HG02623 (cell line): ENCODE measurements around the gene SLC36A3.
A peak's percentile ranks its signal among the peaks of the same experiment; 100 is the strongest.
"Not testable (repeated sequence)": the region's sequence is repeated elsewhere in the genome, so short reads cannot be mapped to it uniquely, and the experiment has no call there.

Experiments used
- ATAC-seq: cut with Tn5 transposase; IDR thresholded peaks from one replicate; pipeline ENCODE4 v1.9.1; 2021; ENCODE audit warnings: moderate library complexity; ENCODE audit not compliant: unreplicated experiment

The SLC36A3 gene

DNA sequence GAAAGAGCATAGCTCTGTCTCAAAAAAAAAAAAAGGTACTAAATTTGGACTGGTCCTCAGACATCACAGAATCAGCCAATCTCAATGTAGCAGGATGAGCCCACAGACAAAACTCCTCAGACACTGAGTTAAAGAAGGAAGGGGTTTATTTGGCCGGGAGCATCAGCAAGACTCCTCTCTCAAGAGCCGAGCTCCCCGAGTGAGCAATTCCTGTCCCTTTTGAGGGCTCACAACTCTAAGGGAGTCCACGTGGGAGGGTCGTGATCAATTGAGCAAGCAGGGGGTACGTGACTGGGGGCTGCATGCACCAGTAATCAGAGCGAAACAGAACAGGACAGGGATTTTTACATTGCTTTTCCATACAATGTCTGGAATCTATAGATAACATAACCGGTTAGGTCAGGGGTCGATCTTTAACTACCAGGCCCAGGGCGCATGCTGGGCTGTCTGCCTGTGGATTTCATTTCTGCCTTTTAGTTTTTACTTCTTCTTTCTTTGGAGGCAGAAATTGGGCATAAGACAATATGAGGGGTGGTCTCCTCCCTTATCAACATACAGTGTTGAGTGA lies 63.2 kb downstream of the SLC36A3 start:
- ATAC-seq = not testable (repeated sequence)

DNA sequence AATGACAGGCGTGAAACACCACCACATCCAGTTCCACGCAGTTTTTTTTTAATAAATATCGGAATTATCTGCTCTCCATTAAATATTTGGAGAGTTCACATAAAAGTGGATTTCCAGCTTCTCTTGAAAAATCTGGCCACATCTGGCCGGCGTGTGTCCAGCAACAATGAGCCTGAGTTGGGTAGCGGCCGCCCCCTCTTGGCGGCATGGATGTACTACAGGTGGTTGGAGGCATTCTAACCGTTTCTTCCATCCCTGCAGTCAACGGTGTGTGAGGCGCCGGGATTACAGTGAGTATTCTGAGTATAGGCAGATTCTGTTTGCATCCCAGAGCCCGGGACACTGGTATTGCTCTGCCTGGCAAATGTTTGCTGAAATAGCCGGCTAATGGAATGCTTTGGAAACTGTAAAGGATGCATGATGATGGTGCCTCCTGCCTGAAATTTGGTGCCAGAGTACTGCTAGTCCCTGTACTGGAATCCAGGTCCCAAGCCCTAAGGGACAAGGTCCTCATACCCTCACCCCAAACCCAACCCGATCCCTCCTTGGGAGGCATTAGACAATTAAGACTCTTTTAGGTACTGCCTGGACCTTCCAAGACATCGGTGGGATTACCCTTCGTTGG lies 64.2 kb downstream of the SLC36A3 start:
- ATAC-seq = peak; percentile 43

DNA sequence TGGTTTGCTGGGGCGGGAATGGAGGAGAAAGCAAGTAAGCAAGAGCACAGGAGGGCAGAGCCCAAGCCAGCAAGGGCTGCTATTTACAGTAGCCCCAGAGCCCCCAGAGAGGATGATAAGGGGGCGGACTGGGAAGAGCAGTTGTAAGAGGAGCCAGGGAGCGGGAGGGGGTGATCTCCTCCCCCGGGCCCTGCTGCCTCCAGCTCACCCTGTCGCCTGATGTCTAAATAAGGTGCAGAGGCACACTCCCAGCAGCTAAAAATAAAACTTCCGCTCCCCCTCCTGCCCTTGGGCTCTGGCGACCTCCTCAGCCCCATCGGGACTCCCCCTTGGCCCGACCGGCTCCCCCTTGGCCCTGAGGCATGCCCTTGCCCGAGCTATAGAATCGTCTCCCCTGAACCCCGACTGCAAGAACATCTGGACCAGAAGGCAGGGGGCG lies 65.2 kb downstream of the SLC36A3 start:
- ATAC-seq = peak; percentile 31

DNA sequence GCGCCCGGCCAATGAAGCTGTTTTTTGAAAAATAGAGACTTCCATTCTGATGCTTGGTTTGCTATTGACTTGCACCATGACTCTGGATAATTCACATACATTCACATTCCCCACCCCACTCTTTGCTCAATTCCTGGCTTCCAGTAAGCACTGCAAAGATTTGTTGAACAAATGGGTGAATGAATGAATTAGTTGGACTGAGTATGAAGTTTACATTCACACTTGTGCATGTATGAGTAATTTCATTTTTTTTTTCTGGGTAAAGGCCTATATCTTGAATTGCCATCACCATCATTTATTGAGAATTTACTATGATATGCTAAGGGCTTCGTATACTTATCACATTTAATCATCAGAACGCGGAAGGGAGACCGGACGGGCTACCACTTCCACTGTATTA lies 65.9 kb downstream of the SLC36A3 start:
- ATAC-seq = no peak

DNA sequence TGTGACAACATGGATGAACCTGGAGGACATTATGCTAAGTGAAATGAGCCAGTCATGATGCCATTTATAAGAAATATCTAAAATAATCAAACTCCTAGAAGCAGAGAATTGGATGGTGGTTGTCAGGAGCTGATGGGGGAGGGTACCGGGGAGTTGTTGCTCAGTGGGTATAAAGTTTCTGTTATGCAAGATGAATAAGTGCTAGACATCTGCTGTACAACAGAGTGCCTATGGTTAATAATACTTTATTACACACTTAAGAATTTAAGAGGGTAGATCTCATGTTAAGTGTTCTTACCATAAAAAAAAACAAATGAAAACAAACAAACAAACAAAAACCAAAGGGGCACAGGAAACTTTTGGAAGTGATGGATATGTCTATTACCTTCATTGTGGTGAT lies 66.7 kb downstream of the SLC36A3 start:
- ATAC-seq = no peak

DNA sequence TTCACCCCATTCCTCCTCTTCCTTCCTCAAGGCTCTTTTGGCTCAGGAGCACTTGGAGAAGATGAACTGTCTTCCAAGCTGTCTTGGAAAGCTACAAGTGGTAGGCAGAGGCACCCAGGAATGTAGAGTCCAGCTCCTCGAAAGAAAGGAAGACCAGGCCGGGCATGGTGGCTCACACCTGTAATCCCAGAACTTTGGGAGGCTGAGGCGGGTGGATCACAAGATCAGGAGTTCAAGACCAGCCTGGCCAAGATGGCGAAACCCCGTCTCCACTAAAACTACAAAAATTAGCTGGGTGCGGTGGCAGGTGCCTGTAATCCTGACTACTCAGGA lies 68.4 kb downstream of the SLC36A3 start:
- not testable (repeated sequence) for ATAC-seq

DNA sequence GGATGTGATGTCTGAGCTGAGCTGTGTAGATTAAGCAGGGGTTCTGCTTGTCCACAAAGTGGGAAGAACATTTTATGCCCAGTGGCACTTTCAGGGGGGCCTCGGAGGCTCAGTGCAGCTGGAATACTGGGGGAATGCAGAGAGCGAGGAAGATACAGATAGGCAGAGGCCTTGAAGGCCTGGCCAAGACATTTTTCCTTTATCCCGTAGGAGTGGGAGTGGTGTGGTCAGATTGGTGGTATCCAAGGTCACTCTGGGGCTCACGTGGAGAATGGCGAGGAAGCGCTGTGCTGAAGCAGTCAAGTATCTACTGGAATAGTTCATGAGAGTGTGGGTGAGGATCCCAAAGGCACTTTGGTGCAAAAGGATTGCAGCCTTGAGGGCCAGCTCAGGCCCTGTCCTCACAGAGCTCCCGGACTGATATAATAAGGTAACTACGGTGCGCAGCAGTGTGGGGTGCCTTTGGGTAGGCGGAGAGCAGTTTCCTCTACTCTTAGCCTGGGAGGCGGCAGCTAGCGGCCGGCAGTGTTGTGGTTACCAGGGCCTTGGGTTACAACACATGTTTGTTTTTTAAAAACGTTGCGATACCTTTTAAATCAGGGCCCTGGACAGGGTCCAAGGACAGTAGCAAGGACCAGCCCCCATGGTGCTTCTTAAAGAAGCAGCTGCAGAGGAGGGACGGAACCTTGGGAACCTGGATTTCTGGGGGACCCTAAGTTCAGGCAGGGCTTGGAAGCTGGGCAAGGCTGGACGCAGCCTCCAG lies 68.9 kb downstream of the SLC36A3 start:
- peak; percentile 76 for ATAC-seq

DNA sequence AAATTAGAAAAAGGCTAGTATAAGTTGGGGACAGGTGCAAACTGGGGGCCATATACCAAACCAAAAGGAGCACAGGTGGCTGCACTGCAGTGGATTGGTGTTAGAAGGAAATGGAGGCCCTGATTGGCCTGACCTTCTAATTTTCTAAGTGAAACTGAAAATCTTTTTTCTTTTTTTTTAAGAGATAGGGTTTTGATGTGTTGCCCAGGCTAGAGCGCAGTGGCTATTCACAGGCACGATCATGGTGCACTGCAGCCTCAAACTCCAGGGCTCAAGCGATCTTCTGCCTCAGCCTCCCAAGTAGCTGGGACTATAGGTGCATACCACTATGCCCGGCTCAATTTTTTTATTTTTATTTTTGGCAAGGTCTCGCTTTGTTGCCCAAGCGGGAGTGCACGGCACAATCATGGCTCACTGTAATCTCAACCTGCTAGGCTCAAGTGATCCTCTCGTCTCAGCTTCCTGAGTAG lies 69.9 kb downstream of the SLC36A3 start:
- ATAC-seq = peak; percentile 47

DNA sequence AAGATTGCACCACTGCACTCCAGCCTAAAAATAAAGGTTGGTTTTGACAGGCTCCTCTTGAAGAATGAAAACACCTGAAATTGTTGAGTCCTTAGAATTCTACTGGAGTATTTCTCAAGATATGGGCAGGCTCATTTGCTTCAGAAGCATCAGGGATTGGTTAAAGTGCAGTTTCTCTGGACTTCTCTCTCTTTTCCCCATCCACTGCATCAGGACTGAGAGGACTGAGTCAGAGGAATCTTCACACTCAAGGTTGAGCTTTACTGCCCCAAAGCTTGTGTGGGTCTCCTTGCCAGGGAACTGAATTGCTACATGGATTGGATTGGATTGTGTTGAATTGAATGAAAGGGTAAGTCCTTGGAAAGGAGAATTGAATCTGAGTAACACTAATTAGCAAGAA lies 72.2 kb downstream of the SLC36A3 start:
- ATAC-seq = no peak

DNA sequence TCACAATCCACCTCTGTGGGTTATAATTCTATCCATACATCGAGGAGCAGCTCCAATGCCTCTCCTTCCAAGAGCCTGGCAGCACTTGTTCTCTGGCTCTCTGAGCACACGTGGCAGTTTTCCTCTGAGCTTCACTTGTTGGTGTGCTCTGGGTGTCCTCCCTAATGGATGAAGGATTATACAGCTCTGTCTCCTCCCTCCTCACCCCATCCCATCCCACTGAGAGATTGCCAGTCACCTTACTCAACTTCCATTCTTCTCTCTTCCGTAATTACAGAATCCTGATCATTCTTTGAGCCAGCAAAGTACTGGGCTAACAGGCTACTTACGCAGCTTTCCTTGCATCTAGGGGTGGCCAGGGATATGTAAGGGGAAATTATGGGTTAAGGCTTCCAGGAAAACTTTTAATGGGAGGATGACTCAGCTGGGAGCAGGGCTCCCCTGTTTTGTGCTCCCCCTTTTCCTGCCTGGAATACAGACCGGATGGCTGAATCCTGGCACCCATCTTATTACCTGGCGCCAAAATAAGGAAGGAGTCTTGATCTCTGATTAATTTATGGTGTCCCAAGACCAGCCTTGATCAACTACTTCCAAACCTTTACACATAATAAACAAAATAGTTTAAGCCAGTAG lies 73.4 kb downstream of the SLC36A3 start:
- no peak for ATAC-seq

DNA sequence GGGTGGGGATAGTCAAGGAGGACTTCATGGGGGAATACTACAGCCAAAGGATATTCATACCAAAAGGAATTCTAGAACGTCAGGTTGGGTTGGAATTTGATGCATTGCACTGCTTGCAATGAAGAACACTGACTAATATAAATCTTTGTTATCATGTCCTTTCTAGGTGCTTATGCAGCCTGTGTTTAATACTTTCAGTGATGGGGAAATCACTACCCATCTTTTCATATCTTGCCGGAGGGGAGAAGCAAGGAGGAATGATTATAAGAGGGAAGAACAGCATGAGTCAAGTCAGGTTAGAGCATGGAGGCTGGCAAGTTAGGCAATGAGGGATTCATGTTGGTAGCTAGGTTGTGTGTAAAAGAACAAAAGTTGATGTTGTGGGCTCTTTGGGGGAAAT lies 74.6 kb downstream of the SLC36A3 start:
- no peak for ATAC-seq

DNA sequence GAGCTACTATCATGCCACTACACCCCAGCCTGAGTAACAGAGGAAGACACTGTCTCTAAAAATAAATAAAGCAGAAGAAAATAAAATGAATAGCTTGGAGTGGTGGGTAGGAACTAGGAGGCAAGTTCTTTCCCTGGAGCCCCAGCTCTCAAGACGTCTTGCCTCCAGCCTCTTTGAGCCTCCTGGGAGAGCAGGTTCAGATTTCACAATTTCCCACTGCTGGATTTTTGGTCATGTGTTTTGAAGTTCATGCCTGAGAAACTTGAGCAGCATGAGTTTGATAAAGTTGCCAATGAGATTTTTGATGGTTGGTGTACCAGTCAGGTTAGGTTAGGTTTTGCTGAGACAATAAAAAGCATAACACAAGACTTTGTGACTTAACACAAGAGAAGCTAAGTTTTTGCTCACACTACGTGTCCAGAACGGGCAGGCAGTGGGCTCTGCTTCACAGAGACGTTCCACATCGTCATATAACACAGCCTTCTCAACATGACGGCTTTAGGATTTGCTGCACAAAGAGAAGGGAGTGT lies 75.6 kb downstream of the SLC36A3 start:
- no peak for ATAC-seq
